GM19043 (cell line): ENCODE results near the gene CREB5.

Experiments used
- ATAC-seq: cut with Tn5 transposase; IDR thresholded peaks from one replicate; pipeline ENCODE4 v1.9.1; 2021; ENCODE audit warnings: low read depth; ENCODE audit not compliant: unreplicated experiment

CREB5 gene

GRCh38 chr7:28862595-28863272 lies 450.4 kb downstream of the CREB5 start:
- ATAC-seq = no peak

DNA sequence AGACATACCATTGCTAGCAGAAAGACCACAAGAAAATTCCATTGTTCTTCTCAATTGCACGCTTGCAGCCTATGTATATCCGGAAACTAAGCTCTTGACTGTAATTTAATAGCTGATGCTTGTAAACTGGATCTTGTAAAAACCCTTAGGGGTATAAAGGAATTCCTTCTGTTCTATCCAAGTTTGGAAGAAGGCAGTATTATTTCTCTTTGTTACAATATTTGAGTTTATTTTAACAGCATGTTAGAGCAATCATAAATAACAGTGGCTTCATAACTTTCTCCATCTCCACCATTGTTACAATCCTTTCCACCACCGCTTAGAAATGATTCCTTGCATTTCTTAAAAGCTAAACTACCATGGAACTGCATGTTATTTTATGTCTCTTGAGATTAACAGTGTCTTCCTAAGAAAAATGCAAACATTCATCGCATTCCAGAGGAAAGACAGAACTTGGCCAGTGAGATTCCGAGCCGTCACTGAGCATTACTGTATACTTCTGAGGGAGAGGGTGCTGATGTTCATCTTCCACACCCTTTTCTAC lies 453.4 kb downstream of the CREB5 start:
- ATAC-seq = no peak

DNA sequence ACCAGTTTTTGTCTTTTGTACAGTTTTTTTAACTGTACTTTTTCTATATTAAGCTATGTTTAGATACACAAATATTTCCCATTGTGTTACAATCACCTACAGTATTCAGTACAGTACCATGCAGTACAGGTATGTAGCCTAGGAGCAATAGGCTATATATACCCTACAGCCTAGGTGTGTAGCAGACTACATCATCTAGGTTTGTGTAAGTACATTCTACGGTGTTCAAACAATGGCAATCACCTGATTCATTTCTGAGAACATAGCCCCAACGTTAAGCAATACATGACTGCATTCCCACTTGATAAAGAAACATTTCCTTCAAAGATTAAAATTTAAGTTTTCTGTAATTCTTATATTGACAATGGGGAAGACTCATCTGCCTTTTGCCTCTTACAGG lies 456.4 kb downstream of the CREB5 start:
- ATAC-seq = no peak

GRCh38 chr7:28871077-28871476 lies 458.8 kb downstream of the CREB5 start:
- ATAC-seq = no peak

DNA sequence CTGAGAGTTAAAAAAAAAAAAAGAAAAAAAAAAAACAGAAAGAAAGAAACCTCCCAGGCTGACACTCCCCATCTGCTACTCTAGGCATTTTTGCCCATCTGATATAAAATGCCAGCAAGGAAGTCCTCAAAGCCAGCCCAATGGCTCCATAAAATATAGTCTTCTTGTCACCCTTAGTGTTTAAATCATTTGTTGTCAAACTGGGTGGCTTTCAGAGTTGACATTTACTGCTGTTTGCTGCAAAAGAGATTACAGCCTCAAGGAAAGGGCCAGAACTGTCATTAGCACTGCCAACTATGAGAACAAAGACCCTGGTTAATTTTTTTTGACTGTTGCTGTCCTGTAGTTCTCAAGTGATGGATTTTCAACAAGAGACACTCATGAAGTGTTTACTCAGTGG lies 459.3 kb downstream of the CREB5 start:
- ATAC-seq = no peak

DNA sequence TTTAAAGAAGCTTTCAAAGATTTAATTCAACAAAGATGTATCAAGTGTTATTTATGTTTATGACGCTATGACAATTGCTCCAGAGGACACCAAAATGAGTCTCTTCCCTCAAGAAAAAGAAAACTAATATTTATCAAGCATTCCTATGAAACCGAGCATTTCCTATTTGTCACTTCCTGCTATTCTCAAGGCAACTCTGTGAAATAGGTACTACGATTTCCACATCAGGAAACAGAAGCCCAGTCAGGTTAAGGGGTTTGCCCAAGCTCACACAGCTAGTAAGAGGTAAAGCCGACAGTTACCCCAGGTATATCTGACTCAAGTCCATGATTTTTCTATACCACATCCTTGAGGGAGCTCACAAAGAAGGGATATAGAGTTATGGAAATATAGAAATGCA lies 459.9 kb downstream of the CREB5 start:
- no peak for ATAC-seq

- no peak for ATAC-seq
Observed at GRCh38 chr7:28873365-28873764, 461.0 kb downstream of the CREB5 start.

DNA sequence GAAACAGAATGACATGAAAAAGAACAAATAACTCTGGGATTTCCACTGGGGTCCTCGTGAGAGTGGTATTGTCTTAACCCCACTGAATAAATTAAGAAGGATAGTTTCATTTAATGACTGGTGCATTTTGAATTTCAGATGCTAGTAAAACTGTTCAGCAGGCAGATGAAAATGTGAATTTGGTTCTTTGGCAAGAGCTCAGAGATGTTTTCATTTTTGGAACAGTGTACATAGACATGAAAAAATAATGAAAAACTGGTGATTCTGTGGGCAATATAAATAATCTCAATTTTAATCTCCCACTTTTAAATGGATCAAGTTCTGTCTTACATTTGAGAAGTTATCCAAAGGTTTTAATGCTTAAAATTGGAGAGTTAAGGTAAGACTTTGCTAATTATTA lies 461.7 kb downstream of the CREB5 start:
- ATAC-seq = no peak
